Spleen (tissue), 13 donors: ENCODE data around the gene TRPM7. TPM values are rescaled to one million over a fixed set of nuclear protein-coding genes. Genes with fewer than 3 reads are reported as not detected.

Source experiments
- DNase-seq: peaks from one replicate; pipeline ENCODE4 v3.0.0-alpha.2; 2020
- H3K27ac ChIP-seq, 8 donors: fragments of 200-600 bp; sonication (generic) in 7 of 8; 1 replicate in 4 of 8; 2 replicates in 4 of 8; pipeline versions ENCODE4 v1.5.0 to v1.8.0; 2016 to 2021; ENCODE audit warnings: inconsistent platforms in 4 of 8, mild to moderate bottlenecking in 4 of 8, moderate library complexity in 1 of 8
- H3K27me3 ChIP-seq, 7 donors: fragments of 200-600 bp; sonication (generic) in 6 of 7; replicated peaks in 1 of 7; 1 replicate in 4 of 7; 2 replicates in 3 of 7; pipeline versions ENCODE4 v1.5.0 to v1.8.0; 2016 to 2021; ENCODE audit warnings: inconsistent platforms in 3 of 7, mild to moderate bottlenecking in 1 of 7
- H3K36me3 ChIP-seq, 6 donors: fragments of 200-600 bp; sonication (generic) in 5 of 6; 1 replicate in 4 of 6; 2 replicates in 2 of 6; pipeline versions ENCODE4 v1.5.0 to v1.8.0; 2016 to 2021; ENCODE audit warnings: inconsistent platforms in 2 of 6
- H3K4me1 ChIP-seq, 6 donors: fragments of 200-600 bp; sonication (generic) in 5 of 6; 1 replicate in 3 of 6; 2 replicates in 3 of 6; pipeline versions ENCODE4 v1.5.0 to v1.8.0; 2016 to 2021; ENCODE audit warnings: inconsistent platforms in 3 of 6
- H3K4me3 ChIP-seq, 8 donors: fragments of 200-600 bp; sonication (generic) in 7 of 8; 1 replicate in 4 of 8; 2 replicates in 4 of 8; pipeline versions ENCODE4 v1.5.0 to v1.8.0; 2016 to 2021; ENCODE audit warnings: inconsistent platforms in 4 of 8, mild to moderate bottlenecking in 4 of 8, moderate library complexity in 2 of 8
- H3K9me3 ChIP-seq, 8 donors: fragments of 200-600 bp; sonication (generic) in 7 of 8; 1 replicate in 4 of 8; 2 replicates in 4 of 8; pipeline versions ENCODE4 v1.5.0 to v1.8.0; 2016 to 2021; ENCODE audit warnings: inconsistent platforms in 4 of 8
- CTCF ChIP-seq, 11 experiments: fragments of 200-600 bp in 7 of 11; fragments of 450-650 bp in 4 of 11; sonication (generic) in 4 of 11; IDR thresholded peaks in 8 of 11; conservative IDR thresholded peaks in 3 of 11; 1 replicate in 7 of 11; 2 replicates in 4 of 11; pipeline versions ENCODE4 v1.4.0 to v1.8.0; 2016 to 2021; ENCODE audit warnings: antibody characterized with exemption in 11 of 11, inconsistent platforms in 4 of 11, mild to moderate bottlenecking in 1 of 11
- POLR2A ChIP-seq, 3 donors: fragments of 450-650 bp; IDR thresholded peaks; one replicate each; pipeline ENCODE4 v1.5.1; 2017; ENCODE audit warnings: antibody characterized with exemption in 3 of 3, mild to moderate bottlenecking in 1 of 3
- POLR2AphosphoS5 ChIP-seq, 3 donors: sonication (generic); formaldehyde crosslinking; IDR thresholded peaks; one replicate each; pipeline ENCODE4 v1.5.1; 2017; ENCODE audit warnings: antibody characterized with exemption in 3 of 3
- WGBS, 5 donors: extraction: QIAGEN DNeasy Blood & Tissue Kit in 3 of 5; methylation state at CpG; one replicate each; pipeline versions ENCODE4 v1.1.5 to v1.1.7; 2013 to 2018; 5-methylcytosine and 5-hydroxymethylcytosine counted together
- intact Hi-C: fragments of 100-400 bp; cut with DNase I; formaldehyde crosslinking; loops from one replicate; pipeline ENCODE4 v1.15.0; 2023; ENCODE audit warnings: low total_unique reads
- long read RNA-seq, 2 donors: transcript quantifications; one replicate each; lab custom pipeline, GENCODE V29; 2026
- polyA plus RNA-seq, 3 donors: library from polyadenylated mRNA; stranded (reverse); fragments of 200-250 nt; gene quantifications; one replicate each; pipeline ENCODE4 v1.2.1, GENCODE V29; 2013
- total RNA-seq, 7 donors: library from RNA; depleted of rRNA in 3 of 7; stranded (reverse); fragments of >200 nt in 3 of 7; fragmentation: NEBNext Ultra II Directional in 4 of 7; extraction: Animal tissue kit (Norgen Biotek cat#: 25700) in 4 of 7; gene quantifications; one replicate each; pipeline versions ENCODE4 v1.1.0 to v1.2.1, GENCODE V29; 2016 to 2021
- donor health status: healthy with polysubstance abuse.
- donor health status: DM: no; HTN: no; CAD: no; lungs with moderate emphysema.
- donor health status: DM: no; HTN: no; CAD: no.
- donor health status: Bipolar disorder and iron deficiency.
- donor health status: healthy.
- donor health status: DM: no; HTN: no; CAD: no.
- donor health status: DM: yes; HTN: yes; CAD: no.

Gene TRPM7
- total RNA-seq (100 to 1,000 TPM in 1 of 7 donors, 10 to 100 TPM in 6; 36.9 to 101 (median 48.6) TPM), polyA plus RNA-seq (1 to 10 TPM; 6.4 to 9.7 (median 7.5) TPM)
- long read RNA-seq, donor 1, full-length matches to known transcripts = 1 of 1 reads
- long read RNA-seq, donor 1, partial matches to known transcripts = 0 of 1 reads
- long read RNA-seq, donor 1, other reads (novel, unspliced or antisense) = 0 of 1 reads
- long read RNA-seq, donor 2 = 0 reads

GRCh38 chr15:50686469-50687301 is at the start of gene TRPM7:
Gene TRPM7, minus strand, starts transcription at chr15:50686797. Its CDS starts 264 bp downstream, at chr15:50686533.
- 0 to 1% (median 0%) methylated on average over 14 to 80 of the region's 80 CpGs for WGBS, 5 donors
- intact Hi-C loops = loop anchor here (10.0 kb wide), 1 partner anchor 218 kb away; the partner anchor contains the start of gene AP4E1
- peak in 1 of 11 experiments; percentile 20 for TF ChIP-seq CTCF (IDR thresholded peaks at IDR 0.05 in 8 of 11, conservative IDR thresholded peaks at IDR 0.05 in 3 of 11)
- peak in 2 of 3 donors; percentile 20 to 79 for TF ChIP-seq POLR2A (IDR thresholded peaks at IDR 0.05)
- TF ChIP-seq POLR2AphosphoS5 (IDR thresholded peaks at IDR 0.05) = peak; percentile 92 to 93 (median 92)

GRCh38 chr15:50735156-50735555 is 48.6 kb upstream of the TRPM7 start:
- DNase-seq = no peak
- 82 to 96% (median 86%) methylated on average over 4 of the region's 4 CpGs for WGBS, 5 donors
- Histone ChIP-seq H3K4me3 (no peak overlapping the region), H3K36me3 (peaks cover 7 to 100% (median 82%) of the 10 kb centered on the region in 6 donors), H3K9me3 (no peaks in the 10 kb centered on the region), H3K27me3 (no peaks in the 10 kb centered on the region), H3K4me1 (no peaks in the 10 kb centered on the region), H3K27ac (no peak overlapping the region)
- intact Hi-C loops = no loop called here
- TF ChIP-seq POLR2AphosphoS5 (IDR thresholded peaks at IDR 0.05) = no peak
- TF ChIP-seq POLR2A (IDR thresholded peaks at IDR 0.05) = no peak
- TF ChIP-seq CTCF (IDR thresholded peaks at IDR 0.05 in 8 of 11, conservative IDR thresholded peaks at IDR 0.05 in 3 of 11) = no peak

More at GRCh38 chr15:50686469-50687301, at the start of gene TRPM7:
- peak within 1 kb of the TSS; percentile 88 to 98 (median 95) for H3K27ac ChIP-seq
- peaks cover 0 to 12% (median 0%) of the 10 kb centered on the region in 6 donors for H3K36me3 ChIP-seq
- peaks cover 19 to 57% (median 46%) of the 10 kb centered on the region in 6 donors for H3K4me1 ChIP-seq
- DNase-seq = peak; percentile 97
- no peaks in the 10 kb centered on the region for H3K9me3 ChIP-seq
- peak within 1 kb of the TSS; percentile 83 to 94 (median 88) for H3K4me3 ChIP-seq
- H3K27me3 ChIP-seq = no peaks in the 10 kb centered on the region

GRCh38 chr15:50726315-50726714 is 39.7 kb upstream of the TRPM7 start:
- intact Hi-C loops = no loop called here
- 93 to 100% (median 97%) methylated on average over 1 of the region's 1 CpG for WGBS, 5 donors
- Histone ChIP-seq H3K27me3 (no peaks in the 10 kb centered on the region), H3K4me3 (no peak overlapping the region), H3K36me3 (peaks cover 0 to 100% (median 70%) of the 10 kb centered on the region in 6 donors), H3K4me1 (no peaks in the 10 kb centered on the region), H3K27ac (no peak overlapping the region), H3K9me3 (no peaks in the 10 kb centered on the region)
- TF ChIP-seq POLR2A (IDR thresholded peaks at IDR 0.05) = no peak
- TF ChIP-seq CTCF (IDR thresholded peaks at IDR 0.05 in 8 of 11, conservative IDR thresholded peaks at IDR 0.05 in 3 of 11) = no peak
- no peak for TF ChIP-seq POLR2AphosphoS5 (IDR thresholded peaks at IDR 0.05)
- no peak for DNase-seq

- H3K4me1 ChIP-seq = no peaks in the 10 kb centered on the region
- 77 to 100% (median 93%) methylated on average over 1 of the region's 1 CpG for WGBS, 5 donors
- H3K9me3 ChIP-seq = no peaks in the 10 kb centered on the region
- no peak overlapping the region for H3K27ac ChIP-seq
- TF ChIP-seq POLR2A (IDR thresholded peaks at IDR 0.05) = no peak
- TF ChIP-seq CTCF (IDR thresholded peaks at IDR 0.05 in 8 of 11, conservative IDR thresholded peaks at IDR 0.05 in 3 of 11) = no peak
- no peak for TF ChIP-seq POLR2AphosphoS5 (IDR thresholded peaks at IDR 0.05)
- peaks cover 0 to 99% (median 59%) of the 10 kb centered on the region in 6 donors for H3K36me3 ChIP-seq
- intact Hi-C loops = no loop called here
- H3K4me3 ChIP-seq = no peak overlapping the region
- H3K27me3 ChIP-seq = no peaks in the 10 kb centered on the region
- DNase-seq = no peak
These were observed 32.1 kb upstream of the TRPM7 start for GRCh38 chr15:50718700-50719125.
